GM18907 (cell line): ENCODE measurements around the gene ZNF445.
"Not testable (repeated sequence)": the region's sequence is repeated elsewhere in the genome, so short reads cannot be mapped to it uniquely, and the experiment has no call there.

ENCODE experiments used
- ATAC-seq: cut with Tn5 transposase; IDR thresholded peaks from one replicate; pipeline ENCODE4 v1.9.1; 2021; ENCODE audit warnings: mild to moderate bottlenecking, moderate library complexity; ENCODE audit not compliant: unreplicated experiment

ZNF445 gene

DNA sequence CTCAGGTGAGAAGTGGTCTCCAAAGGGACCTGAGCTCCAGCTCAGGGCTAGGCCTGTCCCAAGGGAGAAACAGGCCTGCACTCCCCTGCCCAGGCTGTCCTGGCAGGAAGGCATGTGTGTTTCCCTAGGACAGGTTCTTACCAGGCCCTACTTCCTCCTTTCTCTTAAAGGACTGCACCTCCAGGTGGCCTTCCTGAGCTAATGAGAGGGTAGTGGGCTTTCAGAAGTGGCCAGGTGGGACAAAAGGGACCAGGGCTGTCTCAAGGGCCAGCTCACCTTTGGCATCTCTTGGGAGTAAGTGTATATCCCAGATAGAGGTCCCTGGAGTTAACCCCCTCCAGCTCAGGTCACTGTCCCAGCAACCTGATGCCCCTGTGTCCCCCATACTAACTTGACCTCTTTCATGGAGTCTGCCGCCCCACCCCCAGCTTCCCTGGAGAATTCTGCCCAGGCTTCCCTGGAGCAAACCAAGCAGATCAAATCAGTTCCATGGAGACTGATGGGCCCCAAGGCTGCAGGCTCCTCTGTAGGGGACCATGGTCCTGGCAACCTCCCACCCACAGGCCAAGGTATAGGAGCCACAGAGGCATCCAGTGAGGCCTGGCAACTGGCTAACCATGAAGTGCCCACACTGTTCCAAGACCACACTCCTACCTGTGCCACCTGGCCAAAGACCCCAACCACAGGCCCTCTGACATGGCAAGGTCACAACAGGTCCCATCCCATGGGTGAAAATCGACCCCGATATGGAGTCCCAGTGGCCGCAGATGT is 67.6 kb downstream of the ZNF445 start:
- ATAC-seq = no peak

DNA sequence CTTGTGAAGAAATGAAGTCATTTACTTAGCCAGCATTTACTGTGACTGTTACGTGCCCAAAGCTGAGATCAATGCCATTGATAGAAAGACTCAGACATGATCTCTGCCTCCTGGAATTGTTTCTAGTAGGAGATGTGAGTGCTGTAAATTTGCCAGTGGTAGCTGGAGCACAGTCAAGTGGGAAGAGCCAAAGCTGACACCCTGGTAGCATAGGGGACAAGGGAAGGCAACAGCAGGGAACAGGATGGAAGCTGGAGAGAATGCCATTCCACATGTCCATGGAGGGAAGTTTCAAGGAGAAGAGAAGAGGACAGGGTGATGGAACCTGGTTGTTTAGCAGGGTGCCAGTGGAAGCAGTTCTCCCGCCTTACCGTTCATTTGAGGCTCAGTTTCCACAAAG is 74.9 kb downstream of the ZNF445 start:
- ATAC-seq = no peak

DNA sequence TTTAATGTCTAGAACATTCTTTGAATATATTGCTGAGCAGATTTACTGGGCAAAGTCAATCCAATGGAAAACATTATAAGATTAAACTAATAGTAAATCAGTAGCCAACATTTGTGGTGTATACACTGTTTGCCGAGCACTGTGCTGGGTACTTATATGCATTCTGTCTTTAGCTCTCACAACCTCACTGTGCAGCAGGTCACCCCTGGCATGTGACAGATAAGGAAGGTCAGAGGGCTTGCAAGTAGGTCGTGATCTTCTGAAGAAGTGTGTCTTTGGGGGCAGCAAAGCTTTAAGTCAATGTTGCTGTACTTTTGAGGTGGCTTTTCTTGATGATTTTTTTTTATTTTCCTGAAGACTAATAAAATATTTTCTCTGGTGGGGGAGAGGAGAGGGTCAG is 76.7 kb downstream of the ZNF445 start:
- no peak for ATAC-seq

DNA sequence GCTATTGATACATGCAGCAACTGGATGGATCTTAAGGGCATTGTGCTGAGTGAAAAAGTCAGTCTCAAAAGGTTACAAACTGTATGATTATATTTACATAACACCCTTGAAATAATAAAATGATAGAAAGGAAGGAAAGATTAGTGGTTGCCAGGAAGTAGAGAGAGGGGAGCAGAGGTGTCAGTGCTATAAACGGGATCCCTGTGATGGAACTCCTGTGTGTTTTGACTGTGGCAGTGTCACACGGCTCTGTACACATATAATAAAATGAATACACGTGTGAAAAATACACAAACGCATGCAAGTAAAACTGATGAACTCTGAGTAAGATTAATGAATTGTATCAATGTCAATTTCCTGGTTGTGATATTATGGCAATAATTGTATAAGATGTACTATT is 78.6 kb downstream of the ZNF445 start:
- no peak for ATAC-seq

DNA sequence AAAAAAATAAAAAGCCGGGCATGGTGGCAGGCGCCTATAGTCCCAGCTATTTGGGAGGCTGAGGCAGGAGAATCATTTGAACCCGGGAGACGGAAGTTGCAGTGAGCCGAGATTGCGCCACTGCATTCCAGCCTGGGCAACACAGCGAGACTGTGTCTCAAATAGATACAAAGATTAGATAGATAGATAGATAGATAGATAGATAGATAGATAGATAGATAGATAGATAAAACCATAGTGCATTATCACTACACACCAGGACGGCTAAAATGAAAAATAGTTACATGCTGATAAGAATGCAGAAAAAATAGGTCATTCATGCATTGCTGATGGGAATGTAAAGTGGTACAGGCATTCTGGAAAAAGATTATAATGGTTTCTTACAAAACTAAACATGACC is 79.2 kb downstream of the ZNF445 start:
- ATAC-seq = not testable (repeated sequence)

DNA sequence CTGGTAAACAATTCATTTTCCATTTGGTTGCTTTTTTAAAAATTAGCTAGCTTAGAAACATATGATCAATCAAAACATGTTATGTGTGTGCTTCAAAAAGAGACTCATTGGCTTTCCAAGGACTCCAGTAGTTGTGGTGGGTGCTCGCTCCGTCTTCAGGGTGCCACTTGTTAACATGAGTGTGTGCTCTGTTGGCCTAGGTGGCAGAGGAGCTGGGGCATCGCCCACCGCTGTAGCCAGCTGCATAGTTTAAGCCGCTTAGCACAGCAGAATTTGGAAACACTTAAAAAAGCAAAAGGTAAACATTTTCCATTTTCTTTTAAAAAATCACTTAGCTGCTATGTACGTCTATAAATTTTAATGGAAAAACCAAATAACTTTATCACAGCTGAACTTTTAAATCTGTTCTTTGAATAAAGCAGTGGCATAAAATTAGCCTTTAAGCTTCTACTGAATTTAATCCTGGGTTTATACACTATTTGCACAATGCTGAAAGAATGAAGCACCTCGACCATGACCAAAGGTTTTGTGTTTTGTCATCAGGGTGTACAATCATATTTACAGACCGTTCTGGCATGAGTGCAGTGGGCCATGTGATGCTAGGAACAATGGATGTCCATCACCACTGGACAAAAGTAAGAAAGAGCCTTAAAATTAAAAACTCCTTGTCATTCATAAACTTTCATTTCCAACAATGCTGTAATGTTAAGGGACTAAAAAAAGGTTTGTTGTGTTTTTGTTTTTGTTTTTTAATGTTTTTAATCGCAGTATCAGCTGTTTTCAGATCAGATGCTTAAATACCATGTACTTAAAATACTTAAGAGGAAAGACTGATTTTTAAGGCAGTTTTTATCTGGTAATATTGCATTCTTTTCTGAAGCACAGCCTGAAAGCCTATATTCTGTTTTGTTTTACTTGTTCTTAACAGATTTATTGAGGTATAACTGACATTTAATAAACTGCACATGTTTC is 81.0 kb downstream of the ZNF445 start:
- ATAC-seq = no peak

DNA sequence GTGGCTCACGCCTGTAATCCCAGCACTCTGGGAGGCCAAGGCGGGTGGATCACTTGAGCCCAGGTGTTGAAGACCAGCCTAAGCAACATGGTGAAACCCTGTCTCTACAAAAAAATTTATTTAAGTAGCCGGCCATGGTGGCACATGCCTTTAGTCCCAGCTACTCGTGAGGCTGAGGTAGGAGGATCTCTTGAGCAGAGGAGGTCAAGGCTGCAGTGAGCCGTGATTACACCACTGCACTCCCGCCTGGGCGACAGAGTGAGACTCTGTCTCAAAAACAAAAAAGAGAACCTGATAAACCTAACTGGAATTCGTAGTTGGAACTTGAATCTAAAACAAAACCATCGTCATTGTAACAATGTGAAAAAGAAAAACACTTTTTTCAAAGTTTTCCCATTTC is 81.8 kb downstream of the ZNF445 start:
- no peak for ATAC-seq

DNA sequence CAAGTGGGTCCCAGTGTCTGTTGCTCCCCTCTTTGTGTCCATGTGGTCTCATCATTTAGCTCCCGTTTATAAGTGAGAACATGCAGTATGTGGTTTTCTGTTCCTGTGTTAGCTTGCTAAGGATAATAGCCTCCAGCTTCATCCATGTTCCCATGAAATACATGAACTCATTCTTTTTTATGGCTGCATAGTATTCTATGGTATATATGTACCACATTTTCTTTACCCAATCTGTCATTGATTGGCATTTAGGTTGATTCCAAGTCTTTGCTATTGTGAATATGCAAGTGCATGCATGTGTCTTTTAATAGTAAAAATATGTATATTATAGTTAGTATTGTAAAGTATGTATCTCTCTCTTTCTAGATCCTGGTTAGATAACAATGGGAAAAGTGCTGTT is 85.0 kb downstream of the ZNF445 start:
- ATAC-seq = no peak

DNA sequence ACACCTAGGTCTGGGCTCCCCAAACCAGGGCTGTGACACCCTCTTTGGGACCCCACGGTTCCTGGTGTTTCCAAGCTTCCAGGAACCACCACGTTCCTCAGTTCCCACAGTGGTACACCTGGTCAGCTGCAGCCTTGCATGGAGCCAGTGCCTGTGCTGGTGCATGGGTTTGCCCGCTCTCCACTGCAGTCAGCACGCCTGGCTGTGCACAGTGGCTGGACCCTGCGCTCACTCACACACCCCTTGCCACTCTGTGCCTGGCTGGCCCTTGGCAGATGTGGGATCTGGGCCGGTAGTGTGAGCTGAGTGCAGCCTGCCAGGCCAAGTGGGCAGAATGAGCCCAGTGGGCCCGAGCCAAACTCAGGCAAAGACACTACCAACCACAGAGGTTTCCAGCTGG is 90.1 kb downstream of the ZNF445 start:
- no peak for ATAC-seq
